Upper lobe of left lung (tissue), 4 donors: ENCODE data around the gene CPEB3.

Source experiments
- CTCF ChIP-seq, 6 experiments: fragments of 450-650 bp in 4 of 6; fragments of 200-600 bp in 2 of 6; sonication (generic) in 2 of 6; IDR thresholded peaks; one replicate each; pipeline ENCODE4 v1.5.1; 2016 to 2019; ENCODE audit warnings: antibody characterized with exemption in 6 of 6
- EP300 ChIP-seq, 4 donors: sonication (generic); formaldehyde crosslinking; IDR thresholded peaks; one replicate each; pipeline ENCODE4 v1.5.1; 2017; ENCODE audit warnings: antibody characterized with exemption in 4 of 4, control low read depth in 2 of 4
- POLR2A ChIP-seq, 4 donors: fragments of 450-650 bp; IDR thresholded peaks; one replicate each; pipeline ENCODE4 v1.5.1; 2016 to 2017; ENCODE audit warnings: antibody characterized with exemption in 4 of 4, mild to moderate bottlenecking in 2 of 4

GRCh38 chr10:92208157-92208720 is 82.6 kb downstream of the CPEB3 start:
- no peak for TF ChIP-seq POLR2A (IDR thresholded peaks at IDR 0.05)
- no peak for TF ChIP-seq CTCF (IDR thresholded peaks at IDR 0.05)
- no peak for TF ChIP-seq EP300 (IDR thresholded peaks at IDR 0.05)
